SK-N-MC (cell line): ENCODE data around the gene KRR1.

ENCODE experiments used
- EZH2 ChIP-seq: fragments of 200-600 bp; sonication (generic); IDR thresholded peaks from one replicate; pipeline ENCODE4 v1.6.1; 2017; ENCODE audit warnings: antibody characterized with exemption
- FOXP2 ChIP-seq: optimal IDR thresholded peaks from 2 replicates; pipeline ENCODE3; 2011; ENCODE audit warnings: mild to moderate bottlenecking, moderate library complexity; ENCODE audit not compliant: insufficient read depth; ENCODE audit errors: extremely low read length, control extremely low read depth
- POLR2AphosphoS5 ChIP-seq: IDR thresholded peaks from 2 replicates; pipeline ENCODE4 v1.6.1; 2012; ENCODE audit warnings: mild to moderate bottlenecking, low read depth, low read length, borderline replicate concordance

- no peak for TF ChIP-seq EZH2
- TF ChIP-seq POLR2AphosphoS5, result no peak
- no peak for TF ChIP-seq FOXP2
Observed at GRCh38 chr12:75478116-75478794, 33.2 kb downstream of the KRR1 start.
